GM12873 (cell line): ENCODE measurements around the gene WASF2.

Experiments used
- TF ChIP-seq, protein P1 (sequence below): IDR thresholded peaks from 2 replicates; pipeline ENCODE4 v1.5.1; 2012; ENCODE audit warnings: low read depth, mild to moderate bottlenecking, moderate library complexity, low read length, control low read depth; ENCODE audit not compliant: insufficient read depth; ENCODE audit errors: missing control alignments

The WASF2 gene

DNA sequence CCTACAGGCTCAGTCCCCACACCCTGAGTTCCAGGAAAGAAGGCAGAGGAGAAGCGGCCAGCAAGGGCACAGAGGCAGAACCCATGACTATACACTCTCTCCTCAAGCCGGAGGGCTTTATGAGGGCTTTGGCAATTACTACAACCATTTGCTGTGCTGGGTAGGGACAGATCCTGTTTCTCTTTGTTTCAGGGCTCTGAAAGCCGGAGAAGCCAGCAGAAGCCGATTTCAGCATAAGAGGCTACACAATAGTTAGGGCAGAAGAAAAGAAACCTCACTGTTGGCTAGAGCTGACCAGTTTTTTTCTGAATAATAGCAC, 83.6 kb downstream of the WASF2 start:
- TF ChIP-seq, protein P1, sequence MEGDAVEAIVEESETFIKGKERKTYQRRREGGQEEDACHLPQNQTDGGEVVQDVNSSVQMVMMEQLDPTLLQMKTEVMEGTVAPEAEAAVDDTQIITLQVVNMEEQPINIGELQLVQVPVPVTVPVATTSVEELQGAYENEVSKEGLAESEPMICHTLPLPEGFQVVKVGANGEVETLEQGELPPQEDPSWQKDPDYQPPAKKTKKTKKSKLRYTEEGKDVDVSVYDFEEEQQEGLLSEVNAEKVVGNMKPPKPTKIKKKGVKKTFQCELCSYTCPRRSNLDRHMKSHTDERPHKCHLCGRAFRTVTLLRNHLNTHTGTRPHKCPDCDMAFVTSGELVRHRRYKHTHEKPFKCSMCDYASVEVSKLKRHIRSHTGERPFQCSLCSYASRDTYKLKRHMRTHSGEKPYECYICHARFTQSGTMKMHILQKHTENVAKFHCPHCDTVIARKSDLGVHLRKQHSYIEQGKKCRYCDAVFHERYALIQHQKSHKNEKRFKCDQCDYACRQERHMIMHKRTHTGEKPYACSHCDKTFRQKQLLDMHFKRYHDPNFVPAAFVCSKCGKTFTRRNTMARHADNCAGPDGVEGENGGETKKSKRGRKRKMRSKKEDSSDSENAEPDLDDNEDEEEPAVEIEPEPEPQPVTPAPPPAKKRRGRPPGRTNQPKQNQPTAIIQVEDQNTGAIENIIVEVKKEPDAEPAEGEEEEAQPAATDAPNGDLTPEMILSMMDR = no peak

DNA sequence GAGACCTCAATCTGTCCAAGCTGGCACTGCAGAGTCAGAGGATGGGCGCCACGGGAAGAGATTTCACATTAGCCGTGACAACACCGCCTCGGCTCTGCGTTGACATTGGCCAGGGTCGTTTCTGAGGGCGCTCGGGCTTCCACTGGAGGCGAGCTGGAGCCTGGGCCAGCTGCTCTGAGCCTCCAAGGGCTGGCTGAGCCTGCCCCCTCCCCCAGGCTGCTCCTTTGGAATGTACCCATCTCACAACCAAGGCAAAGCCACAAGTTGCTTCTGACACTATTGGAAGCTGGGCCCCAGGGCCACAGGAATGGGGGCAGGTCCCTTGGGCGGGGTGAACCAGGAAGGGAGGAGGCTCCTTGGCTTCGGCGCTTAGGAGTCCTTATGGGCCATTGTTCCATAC, 84.9 kb downstream of the WASF2 start:
- TF ChIP-seq, protein P1 = no peak

DNA sequence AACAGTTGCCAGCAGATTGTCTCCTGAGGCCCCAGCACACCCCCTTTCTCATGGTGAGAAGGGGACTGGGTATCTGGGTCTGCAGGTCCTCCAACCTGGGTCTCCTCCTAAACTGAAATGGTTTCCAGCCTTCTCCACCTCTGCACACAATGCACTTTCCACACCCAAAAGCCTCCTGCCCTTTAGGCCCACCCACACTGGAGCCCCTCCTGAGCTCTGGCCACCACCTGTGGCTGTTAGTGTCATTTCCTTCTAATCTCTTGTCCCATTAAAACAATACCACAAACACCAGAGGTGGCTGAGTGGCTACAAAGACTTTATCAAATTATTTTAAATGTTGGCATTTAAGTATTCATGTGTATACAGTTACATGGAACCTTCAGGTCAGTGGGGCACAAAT, 86.0 kb downstream of the WASF2 start:
- TF ChIP-seq, protein P1 = no peak

DNA sequence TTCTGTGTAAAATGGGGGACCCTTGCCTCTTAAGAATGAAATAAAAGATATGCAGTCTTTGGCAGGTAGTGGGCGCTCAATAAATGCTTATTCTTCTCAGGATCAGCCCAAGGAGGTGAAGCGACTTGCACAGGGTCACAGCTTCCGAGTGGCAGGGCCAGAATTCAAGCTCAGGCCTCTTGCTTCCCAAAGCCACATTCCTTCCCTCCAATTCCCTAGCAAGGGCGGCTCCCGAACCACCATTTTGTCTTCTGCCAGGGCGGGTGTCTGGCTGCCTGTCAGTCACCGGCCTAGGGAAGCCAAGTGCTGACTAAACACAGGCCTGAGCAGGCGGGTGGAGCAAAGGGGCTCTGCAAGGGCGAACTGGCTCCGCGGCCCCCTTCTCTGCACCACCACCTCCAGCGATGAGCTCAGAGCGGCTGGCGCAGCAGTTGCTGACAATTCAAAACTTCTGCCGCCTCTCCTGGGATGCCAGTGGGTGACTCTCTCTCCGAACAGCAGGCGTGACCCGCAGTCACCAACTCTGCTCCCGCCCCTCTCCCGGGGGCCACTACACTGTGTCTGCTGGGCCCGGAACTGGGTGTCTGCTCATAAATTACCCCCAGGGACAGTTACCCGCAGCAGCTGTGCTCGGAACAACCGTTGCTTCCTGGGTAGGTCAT, 86.8 kb downstream of the WASF2 start:
- TF ChIP-seq, protein P1 = peak; percentile 58

DNA sequence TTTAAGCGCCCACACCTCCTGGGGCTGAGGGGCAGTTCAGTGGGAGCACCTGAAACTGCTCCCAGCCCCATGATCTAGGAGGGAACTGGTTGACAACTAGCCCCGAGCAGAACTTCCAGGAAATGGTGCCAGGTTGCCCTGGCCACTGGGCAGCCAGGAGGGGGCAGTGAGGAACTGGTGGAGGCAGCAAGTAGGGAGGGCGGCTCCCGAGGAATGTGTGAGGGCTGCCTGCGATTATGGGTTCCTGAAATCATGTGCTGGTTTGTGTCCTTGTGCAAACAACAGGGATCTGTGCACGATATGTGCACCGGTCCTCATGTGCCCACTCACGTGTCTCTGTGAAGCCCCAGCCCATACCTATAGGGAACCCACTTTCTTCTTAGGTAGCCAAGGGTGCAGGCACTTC, 87.6 kb downstream of the WASF2 start:
- TF ChIP-seq, protein P1 = peak; percentile 51

DNA sequence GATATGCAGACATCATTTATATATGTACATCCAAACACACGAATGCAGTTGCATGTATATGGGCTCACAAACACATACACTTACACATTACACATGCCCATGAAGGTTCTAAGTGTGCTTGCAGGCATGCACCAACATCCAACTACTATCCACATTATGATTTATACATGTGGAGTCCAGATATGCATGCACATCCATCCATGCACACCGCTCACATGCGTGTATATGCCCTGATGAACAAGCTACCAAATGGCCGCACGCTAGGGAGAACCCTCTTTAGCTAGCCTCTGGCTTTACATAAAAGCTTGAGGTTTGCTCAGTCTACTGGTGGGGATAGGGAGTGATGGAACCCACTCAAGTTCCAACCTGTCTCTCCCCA, 89.0 kb downstream of the WASF2 start:
- TF ChIP-seq, protein P1 = no peak

DNA sequence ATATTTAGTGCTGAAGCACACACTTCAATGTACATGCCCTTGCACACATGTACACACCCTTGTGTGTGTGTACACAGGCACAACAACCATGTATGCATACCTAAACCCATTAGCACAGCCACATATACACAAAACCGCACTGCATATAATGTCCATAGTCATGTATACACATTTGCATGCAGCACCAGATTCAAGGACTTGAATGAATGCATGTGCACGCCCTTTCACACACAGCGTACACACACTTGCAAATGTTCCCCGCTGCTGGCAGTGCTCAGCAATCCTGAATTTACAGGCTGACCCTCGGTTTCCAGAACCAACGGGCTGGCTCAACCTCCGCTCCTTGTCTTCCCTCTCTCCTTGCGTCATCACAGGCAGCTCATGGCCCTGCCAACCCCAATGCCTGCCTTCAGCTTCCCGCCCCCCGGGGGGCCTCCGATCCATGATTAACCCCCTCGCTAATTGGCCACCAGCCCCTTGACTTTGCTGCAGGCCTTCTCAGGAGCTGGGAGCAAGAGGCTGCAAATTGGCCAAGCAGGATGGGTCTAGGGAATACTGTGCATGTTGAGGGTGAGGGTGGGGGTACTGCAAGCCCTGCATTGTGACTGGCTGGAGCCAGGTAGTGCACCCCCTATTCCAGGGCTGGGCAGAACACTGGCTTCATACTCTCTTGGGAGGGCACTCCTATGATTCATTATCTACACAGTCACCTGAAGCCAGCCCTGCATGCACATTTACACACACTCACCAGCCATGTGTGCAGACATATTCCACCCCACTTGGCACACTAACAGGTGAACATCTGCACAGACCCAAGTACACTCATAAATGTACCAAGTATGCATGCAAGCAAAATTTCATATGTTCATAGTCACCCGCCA, 89.6 kb downstream of the WASF2 start:
- TF ChIP-seq, protein P1 = no peak
